H1 (cell line): Measurements from ENCODE around the gene CALHM2. TPM values are rescaled to one million over a fixed set of nuclear protein-coding genes. Genes with fewer than 3 reads are reported as not detected.

Experiments used
- ASH2L ChIP-seq: fragments of 200-600, 300-600 bp; sonication (generic); IDR thresholded peaks from one replicate; pipeline ENCODE4 v1.7.1; 2017; ENCODE audit warnings: low read length
- CEBPB ChIP-seq: IDR thresholded peaks from 2 replicates; pipeline ENCODE4 v1.6.1; 2012; ENCODE audit warnings: low read depth, low read length
- KDM1A ChIP-seq: fragments of 200-600, 300-600 bp; sonication (generic); IDR thresholded peaks from 2 replicates; pipeline ENCODE4 v1.7.1; 2016; ENCODE audit warnings: mild to moderate bottlenecking, low read length, borderline replicate concordance
- KDM5A ChIP-seq: fragments of 200-600 bp; IDR thresholded peaks from 2 replicates; pipeline ENCODE4 v1.7.1; 2012; ENCODE audit warnings: mild to moderate bottlenecking, low read length, inconsistent platforms, mixed read lengths
- SIRT6 ChIP-seq: IDR thresholded peaks from one replicate; pipeline ENCODE4 v1.7.1; 2012; ENCODE audit warnings: low read length, inconsistent platforms
- SUZ12 ChIP-seq: fragments of 200-600 bp; sonication (generic); IDR thresholded peaks from 2 replicates; pipeline ENCODE4 v1.6.1; 2012; ENCODE audit warnings: mild to moderate bottlenecking, inconsistent platforms, low read length, moderate library complexity, mixed read lengths
- TAF7 ChIP-seq: optimal IDR thresholded peaks from 2 replicates; pipeline ENCODE3; 2011; ENCODE audit warnings: low read depth, mild to moderate bottlenecking, inconsistent platforms, low read length, moderate library complexity, borderline replicate concordance
- TEAD4 ChIP-seq: IDR thresholded peaks from 2 replicates; pipeline ENCODE4 v1.6.1; 2012; ENCODE audit warnings: low read depth, low read length, inconsistent platforms, mixed read lengths
- polyA plus RNA-seq, 7 experiments: library from polyadenylated mRNA; depleted of rRNA in 3 of 7; stranded (reverse) in 5 of 7; unstranded in 2 of 7; fragments of >200 nt in 5 of 7; fragments of 200-250 nt in 2 of 7; gene quantifications; 1 replicate in 5 of 7; 2 replicates in 1 of 7; 4 replicates in 1 of 7; pipeline versions ENCODE4 v1.2.1 to v1.2.3, GENCODE V29; 2011 to 2013; ENCODE audit warnings: missing spikeins in 2 of 7, mixed read lengths in 2 of 7
- total RNA-seq: library from RNA; stranded (reverse); fragmentation: NEBNext Ultra II Directional; extraction: Animal tissue kit (Norgen Biotek cat#: 25700); gene quantifications from 2 replicates; pipeline ENCODE4 v1.2.1, GENCODE V29; 2021

The CALHM2 gene
- total and polyA plus RNA-seq, 2 of the 8 experiments (the other 6 are each of a cell fraction or from before 2014, with no cell fraction given): 1.2 to 2.4 TPM

DNA sequence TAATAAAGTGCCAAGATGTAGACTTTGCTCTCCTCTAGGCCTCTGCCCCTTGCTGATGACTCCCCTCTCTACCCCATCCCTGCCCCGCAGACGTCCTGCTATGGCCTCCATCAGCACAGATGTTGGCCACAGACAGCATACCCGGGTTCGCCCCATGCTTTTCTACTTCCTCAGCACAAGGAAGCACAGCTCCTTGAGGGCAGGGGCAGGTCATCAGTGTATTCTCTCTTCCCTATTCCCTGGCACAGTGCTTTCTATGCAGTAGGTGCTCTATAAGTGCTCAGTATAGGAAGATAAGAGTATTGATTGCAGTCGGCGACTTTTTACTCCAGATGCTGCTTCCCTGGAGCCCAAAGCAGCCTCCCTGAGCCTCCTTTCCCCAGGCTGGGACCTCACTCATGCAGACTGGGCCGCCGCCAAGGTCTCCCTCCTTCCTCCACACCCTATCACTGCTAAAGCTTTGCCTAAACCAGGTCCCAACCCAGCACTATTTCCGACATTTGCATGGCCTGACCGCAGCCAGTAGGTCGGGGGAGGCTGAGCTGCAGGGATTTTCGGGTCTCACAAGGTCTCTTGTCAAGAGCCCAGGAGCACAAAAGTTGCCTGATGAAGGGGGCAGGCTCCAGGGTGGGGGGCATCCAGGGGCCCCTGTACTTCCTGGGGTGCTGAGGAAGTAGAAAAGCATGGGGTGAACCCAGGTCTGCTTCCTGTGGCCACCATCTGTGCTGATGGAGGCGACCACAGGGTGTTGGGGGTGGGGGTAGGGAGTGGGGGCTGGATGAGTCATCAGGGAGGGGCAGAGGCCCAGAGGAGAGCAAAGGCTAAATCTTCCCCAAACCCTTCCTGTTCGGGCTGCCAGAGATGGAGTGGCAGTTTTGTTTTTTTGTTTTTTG is 18.8 kb upstream of the CALHM2 start (continued):
- TF ChIP-seq KDM1A (no peak), TAF7 (no peak), SUZ12 (no peak), TEAD4 (no peak), CEBPB (no peak), SIRT6 (no peak), ASH2L (no peak), KDM5A (no peak)
